Esophagus squamous epithelium (tissue), 5 donors: ENCODE results near the gene PPHLN1. TPM values are rescaled to one million over a fixed set of nuclear protein-coding genes. Genes with fewer than 3 reads are reported as not detected.

Experiments used
- DNase-seq: peaks from one replicate; lab custom pipeline; 2025; lab: John Stamatoyannopoulos, UW
- H3K27ac ChIP-seq, 4 donors: fragments of 200-600 bp; sonication (generic); one replicate each; pipeline ENCODE4 v1.5.1; 2016 to 2019; ENCODE audit warnings: mild to moderate bottlenecking in 1 of 4
- H3K27me3 ChIP-seq, 4 donors: fragments of 200-600 bp; sonication (generic); 1 replicate in 3 of 4; 2 replicates in 1 of 4; pipeline versions ENCODE4 v1.5.1 to v1.6.0; 2017 to 2021; ENCODE audit warnings: antibody characterized with exemption in 1 of 4
- H3K36me3 ChIP-seq, 3 donors: fragments of 200-600 bp; sonication (generic); one replicate each; pipeline ENCODE4 v1.5.1; 2016 to 2019
- H3K4me1 ChIP-seq, 3 donors: fragments of 200-600 bp; sonication (generic); one replicate each; pipeline ENCODE4 v1.5.1; 2017 to 2019
- H3K4me3 ChIP-seq, 4 donors: fragments of 200-600 bp; sonication (generic); 1 replicate in 3 of 4; 2 replicates in 1 of 4; pipeline ENCODE4 v1.5.1; 2016 to 2019; ENCODE audit warnings: mild to moderate bottlenecking in 2 of 4, moderate library complexity in 1 of 4
- H3K9me3 ChIP-seq, 3 donors: fragments of 200-600 bp; sonication (generic); one replicate each; pipeline ENCODE4 v1.5.1; 2016 to 2019
- CTCF ChIP-seq, 6 experiments: fragments of 450-650 bp in 4 of 6; fragments of 200-600 bp in 2 of 6; sonication (generic) in 2 of 6; IDR thresholded peaks; one replicate each; pipeline ENCODE4 v1.5.1; 2016 to 2019; ENCODE audit warnings: antibody characterized with exemption in 6 of 6, mild to moderate bottlenecking in 4 of 6, moderate library complexity in 4 of 6
- POLR2A ChIP-seq, 4 donors: fragments of 450-650 bp; IDR thresholded peaks; one replicate each; pipeline ENCODE4 v1.6.1; 2017; ENCODE audit warnings: antibody characterized with exemption in 4 of 4, mild to moderate bottlenecking in 4 of 4, moderate library complexity in 3 of 4
- WGBS, 2 donors: methylation state at CpG; one replicate each; pipeline ENCODE4 v1.1.5; 2018; 5-methylcytosine and 5-hydroxymethylcytosine counted together
- intact Hi-C: fragments of 100-400 bp; cut with DNase I; formaldehyde crosslinking; loops from one replicate; pipeline ENCODE4 v1.15.0; 2022
- total RNA-seq, 4 donors: library from RNA; depleted of rRNA; stranded (reverse); fragments of >200 nt; gene quantifications; one replicate each; pipeline ENCODE4 v1.1.0, GENCODE V29; 2016
- donor health status: DM: yes; HTN: yes; CAD: no.

PPHLN1 gene
- total RNA-seq, 4 donors from 2014 or later = 31.2 to 59.1 (median 40.0) TPM

- TF ChIP-seq CTCF (IDR thresholded peaks at IDR 0.05) (no peak), POLR2A (IDR thresholded peaks at IDR 0.05) (no peak)
- peaks cover 0 to 69% (median 4%) of the 10 kb centered on the region in 3 donors for H3K36me3 ChIP-seq
- intact Hi-C loops = no loop called here
- H3K27ac ChIP-seq = no peak overlapping the region
- no peaks in the 10 kb centered on the region for H3K4me1 ChIP-seq
- DNase-seq = no peak
- no peak overlapping the region for H3K4me3 ChIP-seq
- H3K27me3 ChIP-seq = no peaks in the 10 kb centered on the region
- H3K9me3 ChIP-seq = no peaks in the 10 kb centered on the region
These were observed 76.9 kb downstream of the PPHLN1 start for GRCh38 chr12:42402821-42403411.

GRCh38 chr12:42407306-42407705 lies 81.3 kb downstream of the PPHLN1 start:
- H3K9me3 ChIP-seq = no peaks in the 10 kb centered on the region
- intact Hi-C loops = no loop called here
- no peak for DNase-seq
- TF ChIP-seq POLR2A (IDR thresholded peaks at IDR 0.05) = no peak
- TF ChIP-seq CTCF (IDR thresholded peaks at IDR 0.05) = no peak
- 75 to 100% methylated on average over 1 of the region's 1 CpG for WGBS, 2 donors
- H3K4me3 ChIP-seq = no peak overlapping the region
- H3K4me1 ChIP-seq = no peaks in the 10 kb centered on the region
- H3K36me3 ChIP-seq = peaks cover 0 to 30% (median 0%) of the 10 kb centered on the region in 3 donors
- no peaks in the 10 kb centered on the region for H3K27me3 ChIP-seq
- H3K27ac ChIP-seq = no peak overlapping the region

GRCh38 chr12:42409471-42409870 lies 83.5 kb downstream of the PPHLN1 start:
- no peaks in the 10 kb centered on the region for H3K4me1 ChIP-seq
- DNase-seq = no peak
- H3K36me3 ChIP-seq = peaks cover 0 to 24% (median 0%) of the 10 kb centered on the region in 3 donors
- 75% methylated on average over 2 of the region's 2 CpGs for WGBS, 2 donors
- TF ChIP-seq CTCF (IDR thresholded peaks at IDR 0.05) (no peak), POLR2A (IDR thresholded peaks at IDR 0.05) (no peak)
- intact Hi-C loops = no loop called here
- H3K9me3 ChIP-seq = no peaks in the 10 kb centered on the region
- H3K4me3 ChIP-seq = no peak overlapping the region
- H3K27ac ChIP-seq = no peak overlapping the region
- H3K27me3 ChIP-seq = no peaks in the 10 kb centered on the region

- no peak overlapping the region for H3K4me3 ChIP-seq
- intact Hi-C loops = no loop called here
- DNase-seq = no peak
- TF ChIP-seq POLR2A (IDR thresholded peaks at IDR 0.05) = no peak
- no peak for TF ChIP-seq CTCF (IDR thresholded peaks at IDR 0.05)
- H3K36me3 ChIP-seq = peaks cover 0 to 15% (median 0%) of the 10 kb centered on the region in 3 donors
- H3K27ac ChIP-seq = no peak overlapping the region
- no peaks in the 10 kb centered on the region for H3K4me1 ChIP-seq
- no peaks in the 10 kb centered on the region for H3K9me3 ChIP-seq
- 36% methylated on average over 1 of the region's 1 CpG for WGBS, 2 donors
- no peaks in the 10 kb centered on the region for H3K27me3 ChIP-seq
These were observed 84.4 kb downstream of the PPHLN1 start for GRCh38 chr12:42410340-42410739.

GRCh38 chr12:42420395-42420794 lies 94.4 kb downstream of the PPHLN1 start:
- no peaks in the 10 kb centered on the region for H3K4me1 ChIP-seq
- intact Hi-C loops = no loop called here
- no peak overlapping the region for H3K27ac ChIP-seq
- H3K36me3 ChIP-seq = no peaks in the 10 kb centered on the region
- WGBS, 2 donors = 85 to 89% methylated on average over 2 to 3 of the region's 3 CpGs
- H3K9me3 ChIP-seq = no peaks in the 10 kb centered on the region
- TF ChIP-seq POLR2A (IDR thresholded peaks at IDR 0.05) (no peak), CTCF (IDR thresholded peaks at IDR 0.05) (no peak)
- no peak overlapping the region for H3K4me3 ChIP-seq
- DNase-seq = no peak
- H3K27me3 ChIP-seq = no peaks in the 10 kb centered on the region
